ENCODE data around the gene XPNPEP2.

XPNPEP2 gene, protein sequence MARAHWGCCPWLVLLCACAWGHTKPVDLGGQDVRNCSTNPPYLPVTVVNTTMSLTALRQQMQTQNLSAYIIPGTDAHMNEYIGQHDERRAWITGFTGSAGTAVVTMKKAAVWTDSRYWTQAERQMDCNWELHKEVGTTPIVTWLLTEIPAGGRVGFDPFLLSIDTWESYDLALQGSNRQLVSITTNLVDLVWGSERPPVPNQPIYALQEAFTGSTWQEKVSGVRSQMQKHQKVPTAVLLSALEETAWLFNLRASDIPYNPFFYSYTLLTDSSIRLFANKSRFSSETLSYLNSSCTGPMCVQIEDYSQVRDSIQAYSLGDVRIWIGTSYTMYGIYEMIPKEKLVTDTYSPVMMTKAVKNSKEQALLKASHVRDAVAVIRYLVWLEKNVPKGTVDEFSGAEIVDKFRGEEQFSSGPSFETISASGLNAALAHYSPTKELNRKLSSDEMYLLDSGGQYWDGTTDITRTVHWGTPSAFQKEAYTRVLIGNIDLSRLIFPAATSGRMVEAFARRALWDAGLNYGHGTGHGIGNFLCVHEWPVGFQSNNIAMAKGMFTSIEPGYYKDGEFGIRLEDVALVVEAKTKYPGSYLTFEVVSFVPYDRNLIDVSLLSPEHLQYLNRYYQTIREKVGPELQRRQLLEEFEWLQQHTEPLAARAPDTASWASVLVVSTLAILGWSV

GRCh38 chrX:129738466-129739308 is at the start of gene XPNPEP2:
Gene XPNPEP2 (plus strand): TSS chrX:129738979. CDS start chrX:129739214, 235 bp downstream.
- no peak for DNase-seq

DNA sequence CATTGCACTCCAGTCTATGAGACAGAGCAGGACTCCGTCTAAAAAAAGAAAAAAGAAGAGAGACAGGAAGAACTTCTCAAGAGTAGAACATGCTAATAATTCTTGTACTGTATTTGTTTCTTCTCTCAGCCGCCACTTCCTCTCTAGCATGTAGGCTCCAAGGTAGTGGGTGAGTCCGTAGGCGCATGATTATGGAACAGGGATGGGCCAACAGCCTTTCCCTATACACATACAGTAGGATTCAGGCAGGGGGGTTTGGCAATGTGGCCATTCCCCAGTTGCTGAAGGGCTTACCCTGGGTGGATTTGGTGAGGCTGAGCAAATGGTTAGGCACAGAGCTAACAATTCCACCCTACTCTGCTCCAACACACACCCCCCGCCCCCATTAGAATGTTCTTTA is 49.0 kb upstream of the XPNPEP2 start:
- no peak for DNase-seq

DNA sequence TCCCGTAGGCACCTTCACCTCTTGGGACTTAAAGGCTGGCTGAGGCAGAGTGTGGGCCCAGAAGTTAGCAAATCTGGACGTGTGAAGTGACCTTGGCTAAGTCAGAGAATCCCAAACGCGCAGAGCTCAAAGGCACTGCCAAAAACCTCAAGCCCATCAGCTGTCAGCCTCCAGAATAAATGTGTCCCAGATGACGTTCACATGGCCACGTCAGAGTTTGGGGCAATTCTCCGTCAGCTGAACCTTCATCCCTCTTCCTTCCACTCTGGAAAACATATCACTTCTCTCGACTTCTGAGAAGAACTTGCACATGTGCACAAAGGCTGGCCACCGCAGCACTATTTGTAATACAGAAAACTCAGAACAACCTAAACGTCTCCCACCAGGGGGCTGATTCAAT is 48.3 kb upstream of the XPNPEP2 start:
- no peak for DNase-seq

GRCh38 chrX:129693354-129693753 is 45.4 kb upstream of the XPNPEP2 start:
- no peak for DNase-seq

DNA sequence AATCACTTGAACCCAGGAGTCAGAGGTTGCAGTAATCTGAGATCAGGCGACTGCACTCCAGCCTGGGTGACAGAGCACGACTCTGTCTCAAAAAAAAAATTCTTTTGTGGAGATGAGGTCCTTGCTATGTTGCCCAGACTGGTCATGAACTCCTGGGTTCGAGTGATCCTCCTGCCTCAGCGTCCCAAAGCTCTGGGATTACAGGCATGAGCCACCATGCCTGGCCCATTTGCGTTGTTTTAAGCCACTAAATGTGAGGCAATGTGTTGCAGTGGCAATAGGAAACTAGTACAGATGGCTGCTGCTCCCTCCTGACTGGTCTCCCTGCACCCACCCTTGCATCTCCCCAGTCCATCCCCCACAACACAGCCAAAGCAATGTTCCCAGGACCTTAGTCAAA is 44.0 kb upstream of the XPNPEP2 start:
- DNase-seq: no peak

DNA sequence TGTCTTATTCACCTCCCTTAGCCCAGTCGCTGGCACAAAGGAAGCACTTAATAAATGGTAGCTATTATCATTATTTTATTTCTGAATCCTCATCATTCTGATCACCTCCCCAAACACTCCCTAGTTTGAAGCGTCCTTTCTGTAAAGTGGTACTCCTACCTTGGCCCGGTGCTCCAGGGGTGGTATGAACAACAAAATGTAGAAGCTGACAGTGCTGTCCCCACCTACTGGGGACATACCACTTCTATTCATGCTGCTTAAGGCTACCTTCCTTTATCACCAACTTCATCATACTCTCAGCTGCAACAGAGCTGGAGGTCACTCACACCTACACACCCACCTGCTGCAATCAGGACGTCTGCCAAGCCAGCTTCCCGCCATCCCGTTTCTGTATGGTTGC is 43.2 kb upstream of the XPNPEP2 start:
- no peak for DNase-seq

GRCh38 chrX:129695937-129696336 is 42.8 kb upstream of the XPNPEP2 start:
- DNase-seq: no peak

- DNase-seq: no peak
Measured at GRCh38 chrX:129696463-129697155, 42.2 kb upstream of the XPNPEP2 start.

DNA sequence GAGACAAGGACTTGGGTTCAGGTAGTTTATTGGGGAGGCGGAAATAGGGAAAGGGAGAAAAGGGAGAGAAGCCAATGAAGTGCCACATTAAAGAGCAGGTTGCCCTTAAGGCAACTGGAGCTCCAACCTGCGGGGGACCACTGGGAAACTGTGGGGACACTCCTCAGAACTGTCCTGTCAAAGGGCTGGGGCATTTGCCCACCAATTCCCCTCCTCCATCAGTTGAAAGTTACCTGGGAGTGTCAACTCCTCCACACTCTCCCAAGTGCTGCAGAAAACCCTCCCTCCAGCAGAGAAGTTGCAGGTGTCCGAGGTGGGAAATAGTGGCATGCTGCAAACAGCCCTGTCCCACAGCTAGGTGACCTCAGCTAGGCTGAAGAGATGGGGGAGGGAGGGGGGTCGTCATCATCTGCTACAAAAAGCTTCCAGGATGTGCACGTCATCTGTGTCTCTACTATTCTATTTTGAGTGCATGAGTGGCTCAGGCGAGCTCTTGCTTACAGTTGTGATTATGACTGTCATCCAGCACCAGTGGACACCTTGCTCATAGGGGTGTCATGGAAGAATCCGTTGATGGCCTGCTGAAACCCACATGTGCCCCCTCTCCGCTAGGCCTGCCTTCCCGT is 41.5 kb upstream of the XPNPEP2 start:
- DNase-seq: no peak

GRCh38 chrX:129698150-129698549 is 40.6 kb upstream of the XPNPEP2 start:
- no peak for DNase-seq

- no peak for DNase-seq
Measured at GRCh38 chrX:129700536-129700935, 38.2 kb upstream of the XPNPEP2 start.

DNA sequence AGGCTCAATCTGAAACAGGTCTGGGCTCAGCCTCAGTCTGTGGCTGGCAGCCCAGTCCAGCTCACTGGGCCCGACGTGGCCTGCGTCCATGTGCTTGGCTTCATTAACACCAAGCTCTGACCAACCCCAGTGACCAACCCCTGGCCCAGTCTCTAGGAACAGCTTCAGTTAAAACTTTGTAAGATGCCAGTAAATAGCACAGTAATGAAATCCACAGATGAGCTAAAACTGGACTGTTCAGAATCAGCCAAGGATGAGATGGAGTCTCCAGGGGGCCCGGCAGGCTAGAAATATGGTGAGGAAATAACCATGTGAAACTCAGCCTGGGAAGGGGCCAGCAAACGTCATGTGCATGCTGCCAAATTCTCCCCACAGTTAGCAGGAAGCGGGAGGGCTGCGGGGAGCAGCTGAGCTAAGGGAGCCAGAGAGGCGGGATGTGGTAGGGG is 37.1 kb upstream of the XPNPEP2 start:
- no peak for DNase-seq

DNA sequence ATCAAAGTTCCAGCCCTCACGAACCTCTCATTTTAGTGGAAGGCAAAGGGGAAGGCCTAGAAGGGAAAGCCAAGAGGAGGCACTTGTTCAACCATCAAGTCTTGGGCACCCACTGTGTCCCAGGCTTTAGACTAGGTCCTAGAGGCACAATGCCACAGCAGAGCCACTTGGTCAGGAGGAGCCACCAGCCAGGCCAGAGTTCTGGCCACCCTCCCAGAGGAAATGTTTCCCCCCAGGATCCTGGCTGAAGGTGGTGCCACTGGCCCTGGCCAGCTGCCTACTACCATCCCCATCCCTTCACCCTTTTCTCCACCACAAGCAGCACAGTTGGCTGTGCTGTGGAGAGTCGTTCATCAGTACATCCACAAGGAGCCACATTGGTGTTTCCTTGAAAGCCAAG is 34.3 kb upstream of the XPNPEP2 start:
- DNase-seq: no peak

DNA sequence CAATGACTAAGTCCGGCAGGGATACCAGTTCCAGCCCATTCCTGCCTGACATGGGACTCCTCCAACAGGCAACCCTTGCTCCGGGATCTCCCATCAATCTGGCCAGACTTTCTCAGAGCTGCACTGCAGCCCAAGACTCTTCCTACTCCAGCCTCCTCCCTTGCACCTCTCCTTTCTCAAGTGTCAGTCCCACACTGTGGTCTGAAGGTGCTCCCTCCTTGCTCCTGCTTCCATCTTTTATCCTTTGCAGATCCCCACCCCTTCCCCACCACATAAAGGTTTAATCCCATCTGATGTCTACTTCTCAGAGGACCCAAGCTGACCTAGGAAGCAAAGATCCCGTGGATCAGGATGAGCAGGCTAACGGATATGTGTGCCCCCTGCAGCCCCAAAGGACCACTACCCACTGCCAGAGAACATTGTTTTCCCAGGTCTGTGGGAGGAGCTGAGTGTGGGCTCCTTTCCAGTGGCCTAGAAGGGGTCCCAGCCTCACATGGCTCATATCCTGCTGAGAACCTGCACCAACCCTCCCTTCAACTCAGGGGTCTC is 33.3 kb upstream of the XPNPEP2 start:
- no peak for DNase-seq

DNA sequence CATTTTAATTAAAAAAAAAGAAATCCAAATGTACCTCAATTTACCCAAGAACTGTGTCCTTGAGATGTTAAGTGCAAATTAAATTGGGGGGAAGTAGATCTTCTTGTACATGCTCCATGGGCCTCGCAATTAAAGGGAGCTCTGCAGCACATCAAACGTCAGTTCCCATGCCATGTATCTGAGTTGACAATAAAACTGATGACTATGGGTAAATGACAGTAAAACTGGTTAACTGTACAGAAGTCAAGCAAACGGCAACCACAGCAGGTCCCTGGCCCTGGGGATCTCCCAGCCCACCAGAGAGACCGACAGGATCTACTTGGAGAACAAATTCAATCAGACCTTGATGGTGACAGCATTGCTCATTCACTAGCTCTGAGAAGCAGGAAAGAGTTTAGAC is 32.8 kb upstream of the XPNPEP2 start:
- no peak for DNase-seq

DNA sequence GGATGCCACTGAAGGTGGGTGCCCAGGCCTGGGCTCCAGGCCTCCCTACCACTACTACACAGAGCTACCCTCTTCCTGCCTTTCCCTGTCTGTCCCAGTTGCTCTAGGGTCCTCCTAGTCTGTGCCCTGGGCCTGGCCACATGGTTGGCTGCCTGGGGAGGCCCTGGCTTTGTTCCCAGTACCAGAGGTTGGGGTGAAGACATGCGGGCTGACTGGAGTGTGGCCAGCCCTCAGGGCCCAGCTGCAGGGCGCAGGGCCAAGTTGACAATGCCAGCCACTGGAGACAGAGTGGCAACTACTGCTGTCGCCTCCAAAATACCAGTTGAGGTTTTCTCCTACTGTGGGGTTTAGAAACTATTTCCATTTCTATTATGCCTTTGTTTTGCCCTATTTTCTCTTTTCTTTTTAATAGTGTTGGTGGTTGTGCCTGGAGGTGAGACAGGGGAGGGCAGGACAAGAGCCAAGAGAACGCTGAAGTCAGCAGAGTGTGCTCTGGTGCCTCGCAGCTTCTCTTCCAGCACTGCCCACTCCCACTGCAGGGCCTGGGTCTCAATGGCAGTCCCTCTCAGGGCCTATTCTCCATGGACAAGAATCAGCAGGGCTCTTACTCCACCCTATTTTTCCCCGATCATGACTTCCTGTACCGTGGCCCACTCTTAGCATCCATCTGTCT is 32.2 kb upstream of the XPNPEP2 start:
- no peak for DNase-seq

DNA sequence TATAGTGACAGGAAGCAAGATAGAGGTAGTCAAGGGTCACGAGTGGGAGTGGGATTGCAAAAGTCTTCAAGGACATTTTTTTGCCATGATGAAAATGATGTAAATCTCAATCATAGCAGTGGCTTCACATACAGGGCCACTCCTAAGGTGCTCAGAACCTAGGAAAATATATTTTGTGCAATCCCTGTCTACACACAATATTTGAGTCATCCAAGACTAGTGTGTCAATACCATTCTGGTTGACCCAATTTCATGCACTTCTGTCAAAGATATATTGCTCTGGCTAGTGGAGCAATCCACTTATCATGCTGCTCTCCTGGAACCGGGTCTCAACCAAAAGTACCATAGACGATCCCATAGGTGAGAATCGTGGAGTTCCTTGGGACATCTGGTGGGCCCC is 24.2 kb upstream of the XPNPEP2 start:
- DNase-seq: no peak

DNA sequence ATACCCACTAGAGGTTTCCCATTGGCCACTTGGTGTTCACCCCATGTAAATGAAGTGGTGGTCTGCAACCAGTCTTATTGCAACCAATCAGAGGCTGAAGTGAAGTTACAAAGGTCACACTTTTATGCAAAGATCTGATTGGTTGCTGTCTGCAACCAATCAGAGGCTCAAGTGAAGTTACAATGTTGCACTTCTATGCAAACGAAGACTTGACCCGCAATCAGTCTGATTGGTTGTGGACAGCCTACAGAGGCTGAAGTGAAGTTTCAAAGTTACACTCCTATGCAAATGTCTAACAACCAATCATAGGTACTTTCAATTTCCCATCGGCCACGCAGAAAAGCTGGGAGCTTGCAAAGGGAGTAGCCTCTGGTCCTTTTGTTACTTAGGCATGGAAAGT is 22.3 kb upstream of the XPNPEP2 start:
- DNase-seq: no peak

GRCh38 chrX:129717892-129718291 is 20.9 kb upstream of the XPNPEP2 start:
- DNase-seq: no peak

DNA sequence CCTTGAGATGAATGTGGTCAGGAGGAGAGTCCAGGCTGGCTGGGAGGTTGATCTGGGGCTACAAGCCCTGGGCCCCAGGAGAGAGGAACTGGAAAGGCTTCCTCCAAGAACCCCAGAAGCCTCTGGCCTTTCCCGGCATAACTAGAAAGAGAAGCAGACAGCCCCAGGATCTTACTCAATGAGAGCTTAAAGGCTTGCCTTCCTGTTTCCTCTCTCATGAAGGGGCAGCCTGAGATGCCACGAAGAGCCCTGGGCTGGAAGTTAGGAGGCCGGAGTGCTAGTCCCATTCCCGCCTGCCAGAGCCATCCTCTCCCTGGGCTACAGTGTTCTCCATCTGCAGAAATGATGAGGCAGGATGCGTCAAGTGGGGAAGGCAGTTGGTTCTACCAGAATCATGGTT is 20.1 kb upstream of the XPNPEP2 start:
- no peak for DNase-seq

DNA sequence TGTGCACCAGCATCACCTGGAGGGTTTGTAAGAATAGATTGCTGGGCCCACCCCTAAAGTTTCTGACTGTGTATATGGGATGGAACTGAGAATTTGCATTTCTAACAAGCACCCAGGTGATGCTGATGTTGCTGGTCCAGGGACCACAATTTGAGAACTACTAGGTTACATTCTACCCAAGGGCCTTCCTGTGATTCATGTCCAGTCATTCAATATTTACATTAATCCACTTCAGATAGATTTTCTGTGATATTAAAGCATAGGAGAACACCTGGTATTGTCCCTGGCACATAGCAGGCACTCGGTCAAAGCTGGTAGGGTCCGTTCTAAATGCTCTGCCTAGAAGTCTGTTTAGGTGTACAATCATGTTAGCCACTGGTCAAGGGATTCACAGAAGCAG is 19.5 kb upstream of the XPNPEP2 start:
- no peak for DNase-seq
